Neural progenitor cell (in vitro differentiated cells): ENCODE measurements around the gene CLASRP. TPM values are rescaled to one million over a fixed set of nuclear protein-coding genes. Genes with fewer than 3 reads are reported as not detected.

Experiments
- DNase-seq: peaks from one replicate; pipeline ENCODE4 v3.0.0-alpha.2; 2016; ENCODE audit warnings: low spot score
- H2AFZ ChIP-seq: fragments of 200-600 bp; sonication (generic); replicated peaks from 2 replicates; pipeline ENCODE4 v1.6.1; 2016; ENCODE audit warnings: antibody characterized with exemption
- H3F3A ChIP-seq: fragments of 200-600 bp; sonication (generic); 2 replicates; pipeline ENCODE4 v1.6.1; 2016; ENCODE audit warnings: antibody characterized with exemption, low read depth
- H3K27ac ChIP-seq: fragments of 200-600 bp; sonication (generic); 2 replicates; pipeline ENCODE4 v1.5.1; 2016; ENCODE audit warnings: mild to moderate bottlenecking
- H3K27me3 ChIP-seq: fragments of 200-600 bp; sonication (generic); 2 replicates; pipeline ENCODE4 v1.6.1; 2016; ENCODE audit warnings: mild to moderate bottlenecking, moderate library complexity
- H3K36me3 ChIP-seq: fragments of 200-600 bp; sonication (generic); 2 replicates; pipeline ENCODE4 v1.5.1; 2016
- H3K4me1 ChIP-seq: fragments of 200-600 bp; sonication (generic); 2 replicates; pipeline ENCODE4 v1.6.1; 2016; ENCODE audit warnings: mixed run types
- H3K4me2 ChIP-seq: fragments of 200-600 bp; sonication (generic); 2 replicates; pipeline ENCODE4 v1.6.1; 2016
- H3K4me3 ChIP-seq: fragments of 200-600 bp; sonication (generic); 2 replicates; pipeline ENCODE4 v1.5.1; 2016
- H3K79me2 ChIP-seq: fragments of 200-600 bp; sonication (generic); 2 replicates; pipeline ENCODE4 v1.6.1; 2016; ENCODE audit warnings: low read depth
- H3K9ac ChIP-seq: fragments of 200-600 bp; sonication (generic); 2 replicates; pipeline ENCODE4 v1.6.1; 2016
- H3K9me3 ChIP-seq: fragments of 200-600 bp; sonication (generic); 2 replicates; pipeline ENCODE4 v1.5.1; 2016; ENCODE audit warnings: low read depth
- H4K20me1 ChIP-seq: fragments of 200-600 bp; sonication (generic); 2 replicates; pipeline ENCODE4 v1.6.1; 2016; ENCODE audit warnings: low read depth
- H3K27ac Mint-ChIP-seq: 3 replicates; pipeline ENCODE4 v1.8.0; 2021; ENCODE audit warnings: mixed read lengths
- H3K27me3 Mint-ChIP-seq: 2 replicates; pipeline ENCODE4 v1.8.0; 2022; ENCODE audit warnings: low read depth, mild to moderate bottlenecking, inconsistent platforms, moderate library complexity, mixed read lengths; ENCODE audit not compliant: insufficient read depth
- H3K36me3 Mint-ChIP-seq: 3 replicates; pipeline ENCODE4 v1.8.0; 2021; ENCODE audit warnings: mixed read lengths
- H3K4me1 Mint-ChIP-seq: 3 replicates; pipeline ENCODE4 v1.8.0; 2021; ENCODE audit warnings: mixed read lengths
- H3K4me3 Mint-ChIP-seq: 3 replicates; pipeline ENCODE4 v1.8.0; 2021; ENCODE audit warnings: mild to moderate bottlenecking, moderate library complexity, mixed read lengths
- H3K9me3 Mint-ChIP-seq: 3 replicates; pipeline ENCODE4 v1.8.0; 2020; ENCODE audit warnings: mixed read lengths
- CTCF ChIP-seq: fragments of 200-600 bp; sonication (generic); IDR thresholded peaks from 2 replicates; pipeline ENCODE4 v1.5.1; 2017; ENCODE audit warnings: antibody characterized with exemption, mild to moderate bottlenecking
- EZH2 ChIP-seq: fragments of 200-600 bp; sonication (generic); IDR thresholded peaks from 2 replicates; pipeline ENCODE4 v1.6.1; 2017; ENCODE audit warnings: antibody characterized with exemption, mild to moderate bottlenecking, moderate library complexity
- EZH2phosphoT487 ChIP-seq: fragments of 200-600 bp; sonication (generic); IDR thresholded peaks from 2 replicates; pipeline ENCODE4 v1.6.1; 2017; ENCODE audit warnings: antibody characterized with exemption
- total RNA-seq: library from RNA; depleted of rRNA; stranded (reverse); fragments of >200 nt; gene quantifications from 2 replicates; pipeline ENCODE4 v1.2.3, GENCODE V29; 2015; ENCODE audit warnings: low replicate concordance

Gene CLASRP
- total RNA-seq, 1 donor from 2014 or later: 57.0 TPM

- H3K27ac ChIP-seq: peak within 1 kb of the TSS; percentile 13
- H3K79me2 ChIP-seq: peaks cover 45% of the 10 kb centered on the region
- peaks cover 36% of the 10 kb centered on the region for H3K27me3 ChIP-seq
- no peaks in the 10 kb centered on the region for H3K9me3 Mint-ChIP-seq
- peaks cover 23% of the 10 kb centered on the region for H3K27me3 Mint-ChIP-seq
- H3K9me3 ChIP-seq: no peaks in the 10 kb centered on the region
- peak; percentile 94 for DNase-seq
- H2AFZ ChIP-seq: peak within 1 kb of the TSS; percentile 92
- peak within 1 kb of the TSS; percentile 83 for H3K4me2 ChIP-seq
- peaks cover 62% of the 10 kb centered on the region for H3F3A ChIP-seq
- peaks cover 33% of the 10 kb centered on the region for H3K4me1 ChIP-seq
- H3K36me3 Mint-ChIP-seq: peaks cover 9% of the 10 kb centered on the region
- H3K4me3 ChIP-seq: peak within 1 kb of the TSS; percentile 91
- H3K4me1 Mint-ChIP-seq: peaks cover 30% of the 10 kb centered on the region
- H3K9ac ChIP-seq: peak within 1 kb of the TSS; percentile 78
- H3K27ac Mint-ChIP-seq: peak within 1 kb of the TSS; percentile 72
- H3K4me3 Mint-ChIP-seq: peak within 1 kb of the TSS; percentile 99
- H4K20me1 ChIP-seq: peaks cover 31% of the 10 kb centered on the region
- H3K36me3 ChIP-seq: no peaks in the 10 kb centered on the region
- TF ChIP-seq EZH2 (peak; percentile 50), EZH2phosphoT487 (no peak), CTCF (peak; percentile 43)
Observed at GRCh38 chr19:45079063-45079910, 40.4 kb downstream of the CLASRP start, which contains the start of gene GEMIN7. GEMIN7 (plus strand) TSS chr19:45079260; CDS start chr19:45090115, 10,855 bp downstream.

GRCh38 chr19:45079911-45080370 is 41.1 kb downstream of the CLASRP start:
- no peak overlapping the region for H3K27ac ChIP-seq
- Mint-ChIP-seq H3K4me3 (peak overlapping the region; percentile 99), H3K9me3 (no peaks in the 10 kb centered on the region), H3K4me1 (peaks cover 26% of the 10 kb centered on the region), H3K27ac (peak overlapping the region; percentile 25), H3K36me3 (peaks cover 9% of the 10 kb centered on the region), H3K27me3 (peaks cover 18% of the 10 kb centered on the region)
- peaks cover 30% of the 10 kb centered on the region for H3K27me3 ChIP-seq
- peak overlapping the region; percentile 78 for H3K9ac ChIP-seq
- peaks cover 56% of the 10 kb centered on the region for H3F3A ChIP-seq
- H2AFZ ChIP-seq: no peak overlapping the region
- no peaks in the 10 kb centered on the region for H3K9me3 ChIP-seq
- H3K79me2 ChIP-seq: peaks cover 52% of the 10 kb centered on the region
- peak overlapping the region; percentile 83 for H3K4me2 ChIP-seq
- no peak for TF ChIP-seq EZH2
- TF ChIP-seq EZH2phosphoT487: no peak
- no peak for TF ChIP-seq CTCF
- H3K36me3 ChIP-seq: no peaks in the 10 kb centered on the region
- H3K4me1 ChIP-seq: peaks cover 27% of the 10 kb centered on the region
- H3K4me3 ChIP-seq: peak overlapping the region; percentile 91
- H4K20me1 ChIP-seq: peaks cover 29% of the 10 kb centered on the region
- DNase-seq: peak; percentile 54

GRCh38 chr19:45082170-45082569 is 43.3 kb downstream of the CLASRP start:
- Histone ChIP-seq H4K20me1 (peaks cover 22% of the 10 kb centered on the region), H3K9me3 (no peaks in the 10 kb centered on the region), H3K27me3 (peaks cover 8% of the 10 kb centered on the region), H3F3A (peaks cover 35% of the 10 kb centered on the region), H3K27ac (no peak overlapping the region), H3K4me3 (no peak overlapping the region), H3K79me2 (peaks cover 57% of the 10 kb centered on the region), H3K9ac (no peak overlapping the region), H3K4me2 (no peak overlapping the region), H3K36me3 (no peaks in the 10 kb centered on the region), H3K4me1 (peaks cover 10% of the 10 kb centered on the region), H2AFZ (no peak overlapping the region)
- H3K4me1 Mint-ChIP-seq: peaks cover 20% of the 10 kb centered on the region
- no peak overlapping the region for H3K27ac Mint-ChIP-seq
- H3K36me3 Mint-ChIP-seq: peaks cover 11% of the 10 kb centered on the region
- H3K9me3 Mint-ChIP-seq: no peaks in the 10 kb centered on the region
- H3K27me3 Mint-ChIP-seq: peaks cover 12% of the 10 kb centered on the region
- H3K4me3 Mint-ChIP-seq: peak overlapping the region; percentile 22
- no peak for DNase-seq
- no peak for TF ChIP-seq CTCF
- no peak for TF ChIP-seq EZH2
- no peak for TF ChIP-seq EZH2phosphoT487
